ENCODE results near the gene GPS1.
A peak's percentile ranks its signal among the peaks of the same experiment; 100 is the strongest.

- no peak for TF ChIP-seq REST (IDR thresholded peaks at IDR 0.05; ENCODE audit: insufficient read depth in 1 of 2, low read depth in 2 of 2, low read length in 2 of 2)
- peak; percentile 56 for TF ChIP-seq POLR2AphosphoS5 (IDR thresholded peaks at IDR 0.05; ENCODE audit: low read depth, low read length)
- TF ChIP-seq TAF1 (IDR thresholded peaks at IDR 0.05; ENCODE audit: borderline replicate concordance, insufficient read depth, low read length) = no peak
- no peak for TF ChIP-seq SIN3A (IDR thresholded peaks at IDR 0.05; ENCODE audit: borderline replicate concordance, insufficient read depth, low read length)
- no peak for TF ChIP-seq FOXP2 (optimal IDR thresholded peaks at IDR 0.05; ENCODE audit: borderline replicate concordance, extremely low read depth, extremely low read length, insufficient read depth)
These were observed 5.3 kb downstream of the GPS1 start for GRCh38 chr17:82056729-82057621.
